Stimulated activated CD4-positive, alpha-beta T cell treated with anti-CD3 and anti-CD28 coated beads, Interleukin-15, amount 100 ng/mL, for 48 hours (primary cell): ENCODE results near the gene ARF3.

Source experiments
- DNase-seq, 2 donors: peaks; one replicate each; pipeline ENCODE4 v3.0.0-alpha.2; 2020; ENCODE audit warnings: low read depth in 2 of 2

Gene ARF3

GRCh38 chr12:48966177-48966895, 9.0 kb upstream of the ARF3 start:
- no peak for DNase-seq

GRCh38 chr12:48965298-48965838, 8.1 kb upstream of the ARF3 start:
- no peak for DNase-seq

DNA sequence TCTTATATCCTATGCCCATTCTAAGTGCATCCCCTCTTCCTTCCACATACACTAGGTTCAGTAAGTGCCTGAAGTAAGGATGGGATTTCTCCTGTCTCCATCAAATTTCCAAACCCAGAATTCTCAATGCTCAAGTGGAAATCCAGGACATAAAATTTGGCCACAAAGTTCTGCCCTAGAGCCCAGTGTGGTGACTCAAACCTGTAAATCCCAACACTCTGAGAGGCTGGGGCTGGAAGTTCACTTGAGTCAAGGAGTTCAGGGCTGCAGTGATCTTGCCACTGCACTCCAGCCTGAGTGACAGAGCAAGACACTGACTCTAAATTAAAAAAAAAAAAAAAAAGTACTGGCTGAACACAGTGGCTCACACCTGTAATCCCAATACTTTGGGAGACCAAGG, 4.5 kb upstream of the ARF3 start:
- no peak for DNase-seq

DNA sequence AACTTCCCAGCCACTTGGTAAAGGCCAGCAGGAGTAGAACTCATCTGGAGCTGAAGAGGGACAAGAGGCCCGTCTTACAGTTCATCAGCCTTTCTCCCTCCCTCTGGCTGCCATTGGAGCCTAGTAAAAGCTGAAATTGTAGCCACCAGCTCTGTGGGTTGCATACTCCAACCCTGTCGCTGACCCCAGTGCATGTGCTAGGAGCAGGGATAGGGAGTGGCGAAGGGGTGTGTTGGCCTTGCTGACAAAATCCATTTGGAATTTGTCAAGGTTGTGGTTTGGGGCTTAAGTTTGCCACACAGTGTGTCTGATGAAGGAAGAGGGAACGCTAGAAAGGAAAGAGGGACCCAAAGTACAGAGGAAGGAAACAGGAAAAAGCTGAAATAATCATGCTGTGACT, 4.0 kb upstream of the ARF3 start:
- DNase-seq, result no peak

GRCh38 chr12:48960834-48961233, 3.5 kb upstream of the ARF3 start:
- no peak for DNase-seq

DNA sequence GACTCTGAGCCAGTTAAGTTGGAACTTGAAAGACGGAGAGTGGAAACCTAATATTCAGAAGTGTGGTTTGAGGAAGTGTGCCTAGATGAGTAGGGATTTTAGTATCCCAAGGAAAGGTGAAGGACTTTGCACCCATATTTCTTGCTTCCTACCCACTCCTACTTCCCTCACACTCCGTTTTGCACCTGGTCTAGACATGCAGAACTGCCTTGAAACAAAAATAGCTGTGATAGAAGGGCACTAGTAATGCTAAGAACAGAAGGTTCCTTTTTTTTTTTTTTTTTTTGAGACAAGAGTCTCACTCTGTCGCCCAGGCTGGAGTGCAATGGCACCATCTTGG, 732 bp upstream of the ARF3 start:
- DNase-seq, result no peak

DNA sequence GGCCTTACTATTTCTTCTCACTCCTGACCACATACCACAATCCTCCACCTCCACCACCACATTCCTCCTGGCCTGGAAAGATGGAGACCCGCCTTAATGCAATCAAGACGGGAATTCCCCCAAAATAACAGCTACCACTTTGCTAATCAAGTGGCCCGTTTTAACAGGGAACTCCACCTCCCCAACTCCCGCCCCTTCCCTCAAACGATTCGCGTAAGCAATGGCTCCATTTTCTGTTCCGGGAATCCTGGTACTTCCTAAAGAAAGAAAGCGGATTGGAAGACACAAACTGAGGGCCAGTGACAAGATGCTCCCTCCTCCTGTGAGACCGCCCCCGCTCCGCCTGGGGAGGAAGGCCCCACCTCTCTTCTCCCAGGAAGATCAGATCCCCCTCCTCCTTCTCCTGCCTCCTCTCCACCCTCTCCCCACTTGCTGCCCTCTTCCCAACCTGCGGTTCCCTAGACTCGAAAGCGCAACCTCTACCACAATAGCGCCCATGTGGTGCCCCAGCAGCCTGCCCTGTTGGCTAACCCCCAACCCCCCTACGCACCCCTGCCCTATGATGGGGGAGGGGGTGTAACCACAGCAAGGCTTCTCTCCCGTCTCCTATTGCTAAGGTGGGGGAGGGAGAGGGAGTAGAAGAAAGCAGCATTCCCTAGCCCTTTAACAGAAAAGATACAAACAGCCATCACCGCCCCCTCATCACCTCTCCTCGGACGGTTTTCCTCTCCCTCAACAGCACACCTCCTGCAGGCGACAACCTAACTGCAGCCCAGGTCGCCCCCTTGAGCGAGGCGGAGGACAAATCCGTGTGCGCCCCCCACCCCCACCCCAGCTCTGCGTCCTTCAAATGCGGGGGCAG, 777 bp downstream of the ARF3 start:
- DNase-seq, result no peak

- no peak for DNase-seq
Observed at GRCh38 chr12:48954841-48955501, 2.3 kb downstream of the ARF3 start.

DNA sequence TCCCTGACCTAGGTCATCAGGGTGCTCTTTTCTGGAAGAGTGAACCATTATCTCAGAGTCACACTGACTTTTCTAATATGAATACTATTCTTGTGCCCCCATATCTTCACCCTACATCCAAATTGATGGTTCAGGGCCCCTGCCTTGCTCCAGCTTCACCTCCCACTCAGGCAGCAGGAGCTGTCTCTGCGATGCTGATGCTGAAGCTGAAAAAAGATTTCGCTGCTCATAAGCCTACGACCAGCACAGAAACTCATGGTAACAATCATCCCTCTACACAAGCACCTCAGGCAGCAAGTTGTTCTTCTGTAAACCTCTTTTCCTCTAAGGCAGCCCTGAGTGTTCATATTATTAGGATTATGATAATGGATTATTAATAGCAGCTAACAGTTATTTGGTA, 3.2 kb downstream of the ARF3 start:
- no peak for DNase-seq

- no peak for DNase-seq
Observed at GRCh38 chr12:48952691-48953090, 4.6 kb downstream of the ARF3 start.

DNA sequence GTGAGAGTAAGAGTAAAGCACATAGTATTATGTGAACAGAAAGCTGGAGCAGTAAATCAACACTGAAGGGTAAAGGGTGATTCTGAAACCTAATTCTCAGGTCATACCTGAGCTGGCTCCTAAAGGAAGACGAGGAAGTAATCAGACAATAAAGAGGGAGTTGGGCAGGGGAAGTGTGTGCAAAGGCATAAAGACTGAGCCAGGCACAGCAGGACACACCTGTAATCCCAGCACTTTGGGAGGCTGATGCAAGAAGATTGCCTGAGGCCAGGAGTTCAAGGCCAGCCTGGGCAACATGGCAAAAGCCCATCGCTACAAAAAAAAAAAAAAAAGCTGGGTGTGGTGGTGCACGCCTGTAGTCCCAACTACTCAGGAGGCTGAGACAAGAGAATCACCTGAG, 9.6 kb downstream of the ARF3 start:
- DNase-seq, result no peak

DNA sequence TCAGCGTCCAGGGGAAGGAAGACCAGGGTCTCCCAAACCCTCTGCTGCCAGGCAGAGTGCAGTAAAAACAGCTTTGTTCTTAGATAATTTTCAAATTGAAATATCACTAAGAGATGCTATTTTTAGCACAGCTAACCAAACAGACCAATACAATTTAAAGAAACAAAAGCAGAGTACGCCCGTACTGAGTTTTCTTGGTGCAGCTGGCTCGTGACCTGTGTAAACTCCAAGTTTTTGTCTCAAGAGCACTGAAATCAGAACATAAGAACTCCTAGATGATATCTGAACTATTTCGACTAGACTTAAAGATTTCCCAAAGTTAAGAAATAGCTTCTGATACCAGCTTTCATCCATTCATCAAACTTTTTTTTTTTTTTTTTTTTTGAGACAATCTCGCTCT, 10.3 kb downstream of the ARF3 start:
- no peak for DNase-seq

DNA sequence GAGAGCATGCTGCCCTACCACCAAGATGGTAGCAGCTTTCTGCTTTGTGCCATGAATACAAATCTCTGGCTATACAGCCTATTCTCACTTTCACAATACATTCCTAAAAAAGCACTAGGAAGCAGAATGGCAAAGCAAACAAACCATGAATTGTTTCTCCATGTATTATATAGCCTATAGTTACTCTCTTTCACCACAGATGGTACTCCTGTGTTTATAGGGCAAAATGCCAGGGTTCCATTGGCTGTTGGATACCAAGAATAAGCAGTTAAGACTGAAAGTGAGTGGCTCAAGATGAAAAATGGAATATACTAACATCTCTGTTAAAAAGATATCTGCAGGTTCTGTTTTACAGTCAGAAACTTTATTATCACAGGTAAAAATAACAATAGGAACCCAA, 11.1 kb downstream of the ARF3 start:
- DNase-seq, result no peak

- DNase-seq, result no peak
Observed at GRCh38 chr12:48943221-48943620, 14.1 kb downstream of the ARF3 start.

- no peak for DNase-seq
Observed at GRCh38 chr12:48940181-48940580, 17.1 kb downstream of the ARF3 start.

DNA sequence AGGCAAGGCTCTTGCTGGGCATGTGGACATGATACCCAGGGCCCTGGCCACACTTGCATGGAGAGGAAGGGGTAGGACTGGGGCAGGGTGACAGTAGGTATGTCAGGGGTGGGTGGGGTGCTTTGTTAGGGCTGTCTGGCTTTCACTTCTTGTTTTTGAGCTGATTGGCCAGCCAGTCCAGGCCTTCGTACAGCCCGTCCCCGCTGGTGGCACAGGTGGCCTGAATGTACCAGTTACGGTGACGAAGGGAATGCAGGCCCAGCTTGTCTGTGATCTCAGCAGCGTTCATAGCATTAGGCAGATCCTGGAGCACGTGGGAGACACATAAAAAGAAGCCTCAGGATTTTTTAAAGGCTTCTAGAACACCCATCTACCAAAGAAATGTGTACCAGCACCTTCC, 18.5 kb downstream of the ARF3 start:
- DNase-seq, result no peak

- no peak for DNase-seq
Observed at GRCh38 chr12:48937170-48937569, 20.1 kb downstream of the ARF3 start.

DNA sequence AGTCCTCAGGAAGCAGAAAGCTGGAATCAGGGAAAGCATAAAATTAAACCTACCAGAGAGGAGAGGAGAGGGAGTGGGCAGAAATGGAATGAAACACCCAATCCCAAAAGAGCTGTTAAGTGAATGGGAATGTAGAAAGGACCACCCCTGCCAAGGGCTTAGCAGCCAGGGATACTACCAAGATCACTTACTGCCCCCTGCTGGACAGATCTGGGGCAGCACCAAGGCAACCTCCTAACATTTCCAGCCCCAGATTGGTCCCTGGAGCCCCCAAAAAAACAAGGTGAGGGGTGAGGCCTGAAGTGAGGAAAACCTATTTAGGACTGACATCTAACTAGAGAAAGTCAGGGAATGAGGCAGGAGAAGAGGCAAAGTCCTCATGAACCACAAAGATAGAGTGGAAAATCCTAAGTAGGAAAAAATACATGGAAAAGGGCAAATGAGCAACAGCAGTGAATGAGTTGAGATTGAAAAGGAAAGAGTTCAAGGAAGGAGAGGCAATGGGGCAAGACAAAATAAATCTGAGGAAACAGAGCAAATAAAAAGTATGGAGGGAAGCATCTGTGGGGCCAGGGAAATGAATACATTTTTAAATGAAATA, 20.8 kb downstream of the ARF3 start:
- peak; percentile 53 to 74 for DNase-seq

DNA sequence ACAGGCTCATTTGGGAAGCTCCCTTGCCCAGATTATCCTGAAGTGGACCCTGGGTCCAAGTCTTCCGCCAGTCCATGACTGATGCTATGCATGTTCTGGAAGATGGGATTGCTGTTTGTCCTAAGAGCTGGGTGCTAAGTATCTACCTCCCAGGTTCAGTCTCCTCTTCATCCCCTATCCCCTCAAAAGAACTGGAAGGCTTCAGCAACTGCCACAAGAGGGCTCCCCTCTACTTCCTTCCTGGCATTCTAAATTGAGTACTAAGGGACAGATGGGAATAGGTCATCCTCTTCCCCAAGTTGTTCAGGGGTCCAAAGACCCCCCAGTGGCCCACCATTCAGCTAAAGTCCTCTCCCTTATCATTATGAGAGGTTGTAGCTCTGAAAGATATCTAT, 23.0 kb downstream of the ARF3 start:
- no peak for DNase-seq

- DNase-seq, result no peak
Observed at GRCh38 chr12:48933664-48934311, 23.5 kb downstream of the ARF3 start.

GRCh38 chr12:48932878-48933277, 24.4 kb downstream of the ARF3 start:
- DNase-seq, result no peak

- DNase-seq, result no peak
Observed at GRCh38 chr12:48930475-48930874, 26.8 kb downstream of the ARF3 start.
